A673 (cell line): ENCODE results near the gene SLC35A4. TPM values are rescaled to one million over a fixed set of nuclear protein-coding genes. Genes with fewer than 3 reads are reported as not detected.
A peak's percentile ranks its signal among the peaks of the same experiment; 100 is the strongest.
"Not testable (repeated sequence)": the region's sequence is repeated elsewhere in the genome, so short reads cannot be mapped to it uniquely, and the experiment has no call there.

Experiments
- BruUV-seq: library from RNA; stranded (reverse); fragments of 400-500 nt; replicated peaks from 2 replicates; lab custom pipeline; 2021; lab: Mats Ljungman, UMichigan
- CTCF ChIA-PET: fragments of 300-600 bp; sonication (Branson Sonifier 250); formaldehyde crosslinking; loops from one replicate; lab custom pipeline; 2022; ENCODE audit warnings: antibody characterized with exemption; lab: Charles Lee
- POLR2A ChIA-PET: fragments of 300-600 bp; sonication (Branson Sonifier 250); formaldehyde crosslinking; loops from one replicate; lab custom pipeline; 2022; ENCODE audit warnings: antibody characterized with exemption; ENCODE audit not compliant: low non-redundant PET; lab: Charles Lee
- DNase-seq: peaks from one replicate; pipeline ENCODE4 v3.0.0-alpha.2; 2015; ENCODE audit warnings: low spot score
- H3K27ac ChIP-seq: fragments of 200-600 bp; sonication (generic); 2 replicates; pipeline ENCODE4 v1.5.1; 2016; ENCODE audit warnings: mixed run types, low read depth, mild to moderate bottlenecking, mixed read lengths, antibody characterized with exemption, low read length; ENCODE audit not compliant: poor library complexity, severe bottlenecking
- H3K27me3 ChIP-seq: fragments of 200-600 bp; sonication (generic); replicated peaks from 2 replicates; pipeline ENCODE4 v1.6.1; 2017; ENCODE audit warnings: mixed run types, low read depth, mild to moderate bottlenecking, mixed read lengths, antibody characterized with exemption, low read length; ENCODE audit not compliant: insufficient read depth, poor library complexity
- H3K36me3 ChIP-seq: fragments of 200-600 bp; sonication (generic); 2 replicates; pipeline ENCODE4 v1.6.1; 2016; ENCODE audit warnings: mixed run types, mild to moderate bottlenecking, mixed read lengths, antibody characterized with exemption, low read length; ENCODE audit not compliant: insufficient read depth, poor library complexity, severe bottlenecking
- H3K4me1 ChIP-seq: fragments of 200-600 bp; sonication (generic); 2 replicates; pipeline ENCODE4 v1.6.1; 2017; ENCODE audit warnings: mixed run types, mild to moderate bottlenecking, mixed read lengths, antibody characterized with exemption, low read length; ENCODE audit not compliant: insufficient read depth, poor library complexity, severe bottlenecking
- H3K4me3 ChIP-seq: fragments of 200-600 bp; sonication (generic); 2 replicates; pipeline ENCODE4 v1.5.1; 2016; ENCODE audit warnings: low read depth, mixed run types, mild to moderate bottlenecking, mixed read lengths, low read length; ENCODE audit not compliant: poor library complexity, severe bottlenecking
- H3K9me3 ChIP-seq: fragments of 200-600 bp; sonication (generic); 2 replicates; pipeline ENCODE4 v1.6.1; 2016; ENCODE audit warnings: mixed run types, low read depth, mild to moderate bottlenecking, mixed read lengths, antibody characterized with exemption, low read length; ENCODE audit not compliant: poor library complexity, severe bottlenecking
- EZH2 ChIP-seq: fragments of 200-600 bp; sonication (generic); IDR thresholded peaks from 2 replicates; pipeline ENCODE4 v1.6.1; 2017; ENCODE audit warnings: borderline replicate concordance, low read depth, mild to moderate bottlenecking, mixed read lengths, antibody characterized with exemption, low read length; ENCODE audit not compliant: poor library complexity, severe bottlenecking
- intact Hi-C: fragments of 100-400 bp; cut with micrococcal nuclease; formaldehyde crosslinking; loops from one replicate; pipeline ENCODE4 v1.10.0; 2022; ENCODE audit not compliant: unreplicated experiment
- total RNA-seq: library from RNA; stranded (reverse); gene quantifications from 2 replicates; pipeline ENCODE4 v1.2.3, GENCODE V29; 2021
- TF ChIP-seq, protein P1 (sequence below): fragments of 300-800, 200-600 bp; sonication (generic); conservative IDR thresholded peaks from 2 replicates; pipeline ENCODE4 v1.5.1; 2017; ENCODE audit warnings: low read depth, mild to moderate bottlenecking, antibody characterized with exemption, low read length, moderate library complexity, mixed read lengths

SLC35A4 gene
- total RNA-seq, 1 experiment from 2014 or later, result 99.6 TPM

DNA sequence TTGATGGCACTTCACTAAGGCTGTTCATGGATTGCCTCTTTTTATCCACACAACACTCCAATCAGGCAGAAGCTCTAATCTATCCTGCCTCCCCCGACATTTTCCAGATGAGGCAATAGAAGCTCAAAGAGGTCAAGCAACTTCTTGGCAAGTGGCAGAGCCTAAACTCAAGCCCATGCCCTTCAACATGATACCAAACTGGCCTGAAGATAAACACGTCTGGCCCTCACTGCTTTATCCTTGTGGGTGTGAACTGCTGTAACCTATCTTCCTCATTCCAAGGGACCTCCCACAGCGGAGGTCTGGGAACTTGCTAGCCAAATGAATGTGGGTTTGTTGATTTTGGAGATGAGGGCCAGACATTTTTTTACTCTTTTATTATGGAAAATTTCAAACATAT lies 9.5 kb downstream of the SLC35A4 start:
- Histone ChIP-seq H3K27me3 (no peaks in the 10 kb centered on the region), H3K36me3 (no peaks in the 10 kb centered on the region), H3K4me3 (no peak overlapping the region), H3K4me1 (no peaks in the 10 kb centered on the region), H3K9me3 (no peaks in the 10 kb centered on the region), H3K27ac (no peak overlapping the region)
- CTCF ChIA-PET, result no interaction called here
- no TSS peak for BruUV-seq
- no peak for DNase-seq
- POLR2A ChIA-PET, result no interaction called here
- no peak for TF ChIP-seq EZH2
- TF ChIP-seq, protein P1, sequence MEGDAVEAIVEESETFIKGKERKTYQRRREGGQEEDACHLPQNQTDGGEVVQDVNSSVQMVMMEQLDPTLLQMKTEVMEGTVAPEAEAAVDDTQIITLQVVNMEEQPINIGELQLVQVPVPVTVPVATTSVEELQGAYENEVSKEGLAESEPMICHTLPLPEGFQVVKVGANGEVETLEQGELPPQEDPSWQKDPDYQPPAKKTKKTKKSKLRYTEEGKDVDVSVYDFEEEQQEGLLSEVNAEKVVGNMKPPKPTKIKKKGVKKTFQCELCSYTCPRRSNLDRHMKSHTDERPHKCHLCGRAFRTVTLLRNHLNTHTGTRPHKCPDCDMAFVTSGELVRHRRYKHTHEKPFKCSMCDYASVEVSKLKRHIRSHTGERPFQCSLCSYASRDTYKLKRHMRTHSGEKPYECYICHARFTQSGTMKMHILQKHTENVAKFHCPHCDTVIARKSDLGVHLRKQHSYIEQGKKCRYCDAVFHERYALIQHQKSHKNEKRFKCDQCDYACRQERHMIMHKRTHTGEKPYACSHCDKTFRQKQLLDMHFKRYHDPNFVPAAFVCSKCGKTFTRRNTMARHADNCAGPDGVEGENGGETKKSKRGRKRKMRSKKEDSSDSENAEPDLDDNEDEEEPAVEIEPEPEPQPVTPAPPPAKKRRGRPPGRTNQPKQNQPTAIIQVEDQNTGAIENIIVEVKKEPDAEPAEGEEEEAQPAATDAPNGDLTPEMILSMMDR, result no peak
- intact Hi-C loops, result no loop called here

DNA sequence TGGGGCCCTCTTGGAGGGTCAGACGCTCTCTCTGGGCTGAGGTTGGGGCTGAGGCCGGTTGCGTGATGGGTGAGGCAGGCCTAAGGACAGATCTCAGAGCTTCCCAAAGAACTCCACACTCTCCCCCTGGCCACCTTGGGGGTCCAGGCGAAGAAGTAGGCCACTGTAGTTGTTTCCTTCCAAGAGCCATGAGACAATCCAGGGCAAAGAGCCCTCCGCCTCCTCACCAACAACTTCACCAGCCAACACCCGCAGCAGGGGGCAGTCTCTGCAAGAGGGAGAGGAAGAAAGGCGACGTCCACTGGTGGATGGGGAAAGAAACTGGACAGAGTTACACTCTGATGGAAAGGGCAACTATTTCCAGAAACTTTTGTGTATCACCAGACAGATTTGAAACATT lies 10.7 kb downstream of the SLC35A4 start:
- CTCF ChIA-PET, result no interaction called here
- H3K27me3 ChIP-seq, result peaks cover 3% of the 10 kb centered on the region
- intact Hi-C loops, result no loop called here
- DNase-seq, result no peak
- no peaks in the 10 kb centered on the region for H3K4me1 ChIP-seq
- no peaks in the 10 kb centered on the region for H3K9me3 ChIP-seq
- TF ChIP-seq, protein P1, result peak; percentile 47
- TF ChIP-seq EZH2, result no peak
- no peaks in the 10 kb centered on the region for H3K36me3 ChIP-seq
- no peak overlapping the region for H3K4me3 ChIP-seq
- no peak overlapping the region for H3K27ac ChIP-seq
- no TSS peak for BruUV-seq
- POLR2A ChIA-PET, result no interaction called here

DNA sequence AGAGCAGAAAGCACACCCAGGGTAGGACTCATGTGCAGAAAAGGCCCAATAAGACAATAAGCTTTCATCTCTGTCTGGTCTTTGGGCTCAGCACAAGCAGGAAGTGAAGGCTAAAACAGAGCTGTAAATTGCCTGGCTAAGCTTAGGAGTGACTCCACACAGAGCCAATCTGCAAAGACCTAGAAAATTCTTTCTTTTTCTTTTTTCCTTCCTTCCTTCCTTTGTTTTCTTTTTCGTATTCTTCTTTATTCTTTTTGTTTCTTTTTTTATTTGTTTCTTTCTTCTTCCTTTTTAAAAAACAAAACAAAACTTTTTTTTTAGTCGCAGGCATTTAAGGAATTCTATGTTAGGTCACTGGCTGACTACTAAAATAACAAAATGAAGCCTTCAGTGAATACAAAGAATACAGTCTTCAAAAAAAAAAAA lies 12.2 kb downstream of the SLC35A4 start:
- CTCF ChIA-PET, result no interaction called here
- no peaks in the 10 kb centered on the region for H3K4me1 ChIP-seq
- H3K9me3 ChIP-seq, result no peaks in the 10 kb centered on the region
- POLR2A ChIA-PET, result no interaction called here
- intact Hi-C loops, result no loop called here
- DNase-seq, result no peak
- no peak overlapping the region for H3K4me3 ChIP-seq
- H3K27me3 ChIP-seq, result peaks cover 3% of the 10 kb centered on the region
- no TSS peak for BruUV-seq
- no peak for TF ChIP-seq EZH2
- TF ChIP-seq, protein P1, result no peak
- H3K27ac ChIP-seq, result no peak overlapping the region
- H3K36me3 ChIP-seq, result no peaks in the 10 kb centered on the region

DNA sequence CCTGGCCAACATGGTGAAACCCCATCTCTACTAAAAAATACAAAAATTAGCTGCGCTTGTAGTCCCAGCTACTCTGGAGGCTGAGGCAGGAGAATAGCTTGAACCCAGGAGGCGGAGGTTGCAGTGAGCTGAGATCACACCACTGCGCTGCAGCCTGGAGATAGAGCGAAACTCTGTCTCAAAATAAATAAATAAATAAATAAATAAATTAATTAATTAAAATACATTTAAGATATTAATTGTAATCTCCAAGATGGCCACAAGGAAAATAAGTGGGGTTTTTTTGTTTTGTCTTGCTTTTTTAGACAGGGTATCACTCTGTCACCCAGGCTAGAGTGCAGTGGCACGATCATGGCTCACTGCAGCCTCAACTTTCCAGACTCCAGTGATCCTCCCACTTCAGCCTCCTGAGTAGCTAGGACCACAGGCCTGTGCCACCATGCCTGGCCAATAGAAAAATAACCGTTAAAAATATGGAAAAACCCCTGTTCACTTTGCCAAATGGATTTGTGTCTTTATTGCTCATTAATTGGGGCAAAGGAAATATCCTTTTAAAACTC lies 14.6 kb downstream of the SLC35A4 start:
- BruUV-seq, POLR2A ChIA-PET: not testable (repeated sequence)

More for the DNA sequence above, 14.6 kb downstream of the SLC35A4 start:
- H3K36me3 ChIP-seq, DNase-seq, CTCF ChIA-PET, H3K4me1 ChIP-seq, H3K27ac ChIP-seq, H3K27me3 ChIP-seq, intact Hi-C loops, H3K4me3 ChIP-seq, H3K9me3 ChIP-seq: not testable (repeated sequence)
